DOHH2 (cell line): ENCODE results near the gene C8A.

Experiments used
- H3F3A ChIP-seq: fragments of 200-600 bp; sonication (generic), shearing (Covaris generic); 2 replicates; pipeline ENCODE4 v1.6.0; 2016; ENCODE audit warnings: antibody characterized with exemption, mild to moderate bottlenecking; ENCODE audit not compliant: control insufficient read depth, insufficient read depth
- H3K27ac ChIP-seq: fragments of 200-600 bp; sonication (generic); 2 replicates; pipeline ENCODE4 v1.5.1; 2014; ENCODE audit warnings: low read depth, mild to moderate bottlenecking, low read length, moderate library complexity
- H3K27me3 ChIP-seq: fragments of 200-600 bp; sonication (generic); 2 replicates; pipeline ENCODE4 v1.6.1; 2014; ENCODE audit warnings: mild to moderate bottlenecking, low read length, mixed read lengths; ENCODE audit not compliant: control insufficient read depth
- H3K36me3 ChIP-seq: fragments of 200-600 bp; sonication (generic); 2 replicates; pipeline ENCODE4 v1.6.1; 2014; ENCODE audit warnings: mild to moderate bottlenecking, low read length, moderate library complexity, mixed read lengths; ENCODE audit not compliant: control insufficient read depth
- H3K4me1 ChIP-seq: fragments of 200-600 bp; sonication (generic); 2 replicates; pipeline ENCODE4 v1.6.1; 2014; ENCODE audit warnings: mild to moderate bottlenecking, low read length, mixed read lengths; ENCODE audit not compliant: control insufficient read depth
- H3K4me2 ChIP-seq: fragments of 200-600 bp; sonication (generic); 2 replicates; pipeline ENCODE4 v1.6.0; 2014; ENCODE audit warnings: mild to moderate bottlenecking, low read length, moderate library complexity
- H3K4me3 ChIP-seq: fragments of 200-600 bp; sonication (generic); 2 replicates; pipeline ENCODE4 v1.5.1; 2014; ENCODE audit warnings: mild to moderate bottlenecking, low read length, mixed read lengths
- H3K79me2 ChIP-seq: fragments of 200-600 bp; sonication (generic); 2 replicates; pipeline ENCODE4 v1.6.1; 2014; ENCODE audit warnings: mild to moderate bottlenecking, low read length, mixed read lengths; ENCODE audit not compliant: control insufficient read depth
- H3K9me2 ChIP-seq: fragments of 200-600 bp; sonication (generic); replicated peaks from 2 replicates; pipeline ENCODE4 v1.6.1; 2014; ENCODE audit warnings: mild to moderate bottlenecking, low read length, mixed read lengths; ENCODE audit not compliant: control insufficient read depth
- H3K9me3 ChIP-seq: fragments of 200-600 bp; sonication (generic); 2 replicates; pipeline ENCODE4 v1.6.1; 2014; ENCODE audit warnings: antibody characterized with exemption, low read length, mixed read lengths; ENCODE audit not compliant: control insufficient read depth, insufficient read depth
- H4K20me1 ChIP-seq: fragments of 200-600 bp; sonication (generic); 2 replicates; pipeline ENCODE4 v1.6.0; 2014; ENCODE audit warnings: low read depth, mild to moderate bottlenecking, antibody characterized with exemption, low read length, moderate library complexity; ENCODE audit not compliant: control insufficient read depth, insufficient read depth
- EZH2phosphoT487 ChIP-seq: fragments of 200-600 bp; sonication (generic); IDR thresholded peaks from 2 replicates; pipeline ENCODE4 v1.6.1; 2017; ENCODE audit warnings: borderline replicate concordance, mild to moderate bottlenecking, antibody characterized with exemption, low read length, moderate library complexity, mixed read lengths
- TF ChIP-seq, protein P1 (sequence below): fragments of 200-600 bp; sonication (generic); IDR thresholded peaks from one replicate; pipeline ENCODE4 v1.5.1; 2014; ENCODE audit warnings: antibody characterized with exemption, mild to moderate bottlenecking, low read depth, low read length; ENCODE audit not compliant: poor library complexity, severe bottlenecking

Gene C8A

DNA sequence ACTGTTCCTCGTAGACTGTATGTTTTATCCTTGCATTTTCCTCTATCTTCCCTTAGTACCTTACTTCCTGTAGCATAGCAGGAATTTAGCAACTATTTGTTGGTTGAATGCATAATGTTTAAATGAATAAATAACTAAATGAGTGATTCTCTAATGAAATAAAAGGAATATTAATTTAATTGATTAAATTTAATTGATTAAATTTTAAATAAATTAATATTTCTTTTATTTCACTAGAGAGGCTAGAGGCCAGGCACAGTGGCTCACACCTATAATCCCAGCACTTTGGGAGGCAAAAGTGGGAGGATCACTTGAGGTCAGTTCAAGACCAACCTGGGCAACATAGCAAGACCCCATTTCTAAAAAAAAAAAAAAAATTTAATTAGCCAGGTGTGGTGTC is 85.4 kb downstream of the C8A start:
- TF ChIP-seq, protein P1, sequence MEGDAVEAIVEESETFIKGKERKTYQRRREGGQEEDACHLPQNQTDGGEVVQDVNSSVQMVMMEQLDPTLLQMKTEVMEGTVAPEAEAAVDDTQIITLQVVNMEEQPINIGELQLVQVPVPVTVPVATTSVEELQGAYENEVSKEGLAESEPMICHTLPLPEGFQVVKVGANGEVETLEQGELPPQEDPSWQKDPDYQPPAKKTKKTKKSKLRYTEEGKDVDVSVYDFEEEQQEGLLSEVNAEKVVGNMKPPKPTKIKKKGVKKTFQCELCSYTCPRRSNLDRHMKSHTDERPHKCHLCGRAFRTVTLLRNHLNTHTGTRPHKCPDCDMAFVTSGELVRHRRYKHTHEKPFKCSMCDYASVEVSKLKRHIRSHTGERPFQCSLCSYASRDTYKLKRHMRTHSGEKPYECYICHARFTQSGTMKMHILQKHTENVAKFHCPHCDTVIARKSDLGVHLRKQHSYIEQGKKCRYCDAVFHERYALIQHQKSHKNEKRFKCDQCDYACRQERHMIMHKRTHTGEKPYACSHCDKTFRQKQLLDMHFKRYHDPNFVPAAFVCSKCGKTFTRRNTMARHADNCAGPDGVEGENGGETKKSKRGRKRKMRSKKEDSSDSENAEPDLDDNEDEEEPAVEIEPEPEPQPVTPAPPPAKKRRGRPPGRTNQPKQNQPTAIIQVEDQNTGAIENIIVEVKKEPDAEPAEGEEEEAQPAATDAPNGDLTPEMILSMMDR, result no peak
- TF ChIP-seq EZH2phosphoT487, result no peak
- Histone ChIP-seq H3K4me2 (no peak overlapping the region), H4K20me1 (no peaks in the 10 kb centered on the region), H3K27ac (no peak overlapping the region), H3K9me3 (no peaks in the 10 kb centered on the region), H3K79me2 (no peaks in the 10 kb centered on the region), H3K4me3 (no peak overlapping the region), H3K9me2 (no peaks in the 10 kb centered on the region), H3K36me3 (no peaks in the 10 kb centered on the region), H3F3A (no peaks in the 10 kb centered on the region), H3K27me3 (no peaks in the 10 kb centered on the region), H3K4me1 (no peaks in the 10 kb centered on the region)

DNA sequence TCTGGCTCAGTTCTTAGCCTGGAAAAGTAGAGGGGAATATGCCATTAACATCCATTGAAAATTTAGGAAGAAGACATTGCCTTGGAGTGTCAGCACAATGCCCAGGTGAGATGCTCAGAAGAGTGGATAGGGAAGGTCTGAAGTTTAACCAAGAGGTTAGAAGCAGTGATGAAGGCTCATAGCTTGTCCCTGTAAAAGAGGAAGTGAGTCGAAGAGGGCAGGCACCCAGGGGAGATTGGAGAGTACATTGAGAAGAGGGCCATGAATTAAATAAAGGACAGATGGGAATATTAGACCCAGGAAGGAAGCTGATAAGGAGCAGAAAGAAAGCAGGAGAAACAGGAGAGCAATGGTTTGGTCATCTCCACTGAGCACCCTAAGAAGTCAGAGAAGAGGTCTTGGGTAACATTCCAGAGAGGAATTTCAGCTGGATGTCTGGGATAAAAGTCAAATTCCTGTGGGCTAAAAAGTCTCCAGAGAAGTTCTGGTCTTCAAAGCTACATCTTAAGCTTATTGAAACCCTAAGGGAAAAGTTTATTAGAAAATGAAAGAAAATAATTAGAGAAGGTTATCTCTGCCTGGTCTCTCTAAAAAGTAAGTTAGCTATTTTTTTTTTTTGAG is 93.9 kb downstream of the C8A start:
- Histone ChIP-seq H4K20me1 (no peaks in the 10 kb centered on the region), H3K36me3 (no peaks in the 10 kb centered on the region), H3K4me2 (no peak overlapping the region), H3K9me2 (no peaks in the 10 kb centered on the region), H3K4me1 (no peaks in the 10 kb centered on the region), H3K4me3 (no peak overlapping the region), H3K9me3 (no peaks in the 10 kb centered on the region), H3K27ac (no peak overlapping the region), H3F3A (no peaks in the 10 kb centered on the region), H3K27me3 (no peaks in the 10 kb centered on the region), H3K79me2 (no peaks in the 10 kb centered on the region)
- TF ChIP-seq EZH2phosphoT487, result no peak
- TF ChIP-seq, protein P1, result no peak

DNA sequence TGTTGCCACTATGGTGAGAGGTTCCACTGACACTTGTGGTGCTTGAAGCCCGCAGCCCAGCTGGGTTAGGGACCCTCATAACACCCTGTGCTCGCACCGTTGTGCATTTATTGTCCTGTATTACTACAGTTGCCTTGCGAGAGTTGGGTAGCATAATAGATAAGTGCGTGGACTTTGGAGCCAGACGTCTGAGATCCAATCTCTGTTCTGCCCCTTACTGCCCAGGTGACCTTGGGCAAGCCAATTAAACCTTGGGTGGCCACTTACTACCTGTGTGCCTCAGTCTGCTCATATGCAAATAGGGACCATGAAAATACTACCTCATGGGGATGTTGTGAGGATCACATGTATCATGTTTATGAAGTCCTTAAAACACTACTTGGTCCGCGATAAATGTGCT is 97.9 kb downstream of the C8A start:
- TF ChIP-seq EZH2phosphoT487, result no peak
- TF ChIP-seq, protein P1, result no peak
- Histone ChIP-seq H3K27me3 (no peaks in the 10 kb centered on the region), H3K79me2 (no peaks in the 10 kb centered on the region), H3K9me2 (no peaks in the 10 kb centered on the region), H3K4me1 (no peaks in the 10 kb centered on the region), H4K20me1 (no peaks in the 10 kb centered on the region), H3K4me2 (no peak overlapping the region), H3F3A (no peaks in the 10 kb centered on the region), H3K4me3 (no peak overlapping the region), H3K36me3 (no peaks in the 10 kb centered on the region), H3K27ac (no peak overlapping the region), H3K9me3 (no peaks in the 10 kb centered on the region)

DNA sequence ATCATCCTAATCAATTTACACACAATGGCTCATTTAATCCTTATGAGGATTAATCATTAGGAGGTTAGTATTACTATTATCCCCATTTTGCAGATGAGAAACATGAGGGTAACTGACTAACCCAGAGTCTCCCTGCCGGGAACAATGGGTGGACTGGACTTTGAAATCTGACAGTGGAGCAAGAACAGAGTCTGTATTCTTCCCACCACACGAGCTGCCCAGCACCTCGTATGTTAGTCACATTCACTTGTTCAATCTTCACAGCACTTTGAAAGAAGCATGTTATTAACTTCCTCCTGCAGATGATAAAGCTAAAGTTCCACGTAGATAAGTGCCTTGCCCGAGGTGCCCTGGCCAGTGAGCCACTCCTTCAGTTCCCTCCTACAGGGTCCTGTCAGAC is 98.8 kb downstream of the C8A start:
- Histone ChIP-seq H3F3A (no peaks in the 10 kb centered on the region), H4K20me1 (no peaks in the 10 kb centered on the region), H3K4me1 (no peaks in the 10 kb centered on the region), H3K9me3 (no peaks in the 10 kb centered on the region), H3K79me2 (no peaks in the 10 kb centered on the region), H3K4me2 (no peak overlapping the region), H3K36me3 (no peaks in the 10 kb centered on the region), H3K27me3 (no peaks in the 10 kb centered on the region), H3K27ac (no peak overlapping the region), H3K4me3 (no peak overlapping the region), H3K9me2 (no peaks in the 10 kb centered on the region)
- TF ChIP-seq, protein P1, result no peak
- no peak for TF ChIP-seq EZH2phosphoT487
